H1 (cell line): ENCODE measurements around the gene SYNJ1. TPM values are rescaled to one million over a fixed set of nuclear protein-coding genes. Genes with fewer than 3 reads are reported as not detected.

Source experiments
- EGR1 ChIP-seq: IDR thresholded peaks from 2 replicates; pipeline ENCODE4 v1.6.1; 2011; ENCODE audit warnings: low read depth, low read length, borderline replicate concordance
- KDM4A ChIP-seq: IDR thresholded peaks from one replicate; pipeline ENCODE4 v1.7.1; 2012; ENCODE audit warnings: low read depth, mild to moderate bottlenecking, moderate library complexity, low read length, inconsistent platforms; ENCODE audit not compliant: severe bottlenecking
- KDM5A ChIP-seq: fragments of 200-600 bp; IDR thresholded peaks from 2 replicates; pipeline ENCODE4 v1.7.1; 2012; ENCODE audit warnings: mild to moderate bottlenecking, low read length, inconsistent platforms, mixed read lengths
- SIX5 ChIP-seq: IDR thresholded peaks from 2 replicates; pipeline ENCODE4 v1.6.1; 2011; ENCODE audit warnings: mild to moderate bottlenecking, low read depth, low read length
- polyA plus RNA-seq, 7 experiments: library from polyadenylated mRNA; depleted of rRNA in 3 of 7; stranded (reverse) in 5 of 7; unstranded in 2 of 7; fragments of >200 nt in 5 of 7; fragments of 200-250 nt in 2 of 7; gene quantifications; 1 replicate in 5 of 7; 2 replicates in 1 of 7; 4 replicates in 1 of 7; pipeline versions ENCODE4 v1.2.1 to v1.2.3, GENCODE V29; 2011 to 2013; ENCODE audit warnings: missing spikeins in 2 of 7, mixed read lengths in 2 of 7
- total RNA-seq: library from RNA; stranded (reverse); fragmentation: NEBNext Ultra II Directional; extraction: Animal tissue kit (Norgen Biotek cat#: 25700); gene quantifications from 2 replicates; pipeline ENCODE4 v1.2.1, GENCODE V29; 2021

Gene SYNJ1
- total and polyA plus RNA-seq, 2 of the 8 experiments (the other 6 are each of a cell fraction or from before 2014, with no cell fraction given): 1.3 to 4.3 TPM

DNA sequence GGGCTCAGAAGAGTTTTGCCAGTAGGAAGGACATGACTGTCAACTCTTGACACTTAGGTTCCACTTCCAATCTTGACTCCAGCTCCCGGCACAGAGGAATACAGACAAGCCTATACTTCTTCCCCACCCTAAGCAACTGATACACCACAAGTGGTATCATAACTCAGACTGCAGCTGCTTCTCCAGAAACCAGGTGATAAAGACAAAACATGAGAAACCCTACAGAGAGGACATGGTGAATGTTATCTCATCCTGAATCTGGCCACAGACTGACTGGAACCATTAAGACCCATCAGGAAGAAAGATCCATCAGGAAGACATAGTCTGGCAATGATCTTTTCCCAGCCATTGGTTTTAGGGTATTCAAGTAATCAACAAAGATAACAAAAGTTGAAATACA lies 30.0 kb upstream of the SYNJ1 start (continued):
- no peak for TF ChIP-seq KDM5A
- TF ChIP-seq KDM4A: no peak
- no peak for TF ChIP-seq SIX5
- no peak for TF ChIP-seq EGR1
